ENCODE data around the gene LCAT.
A peak's percentile ranks its signal among the peaks of the same experiment; 100 is the strongest.

The LCAT gene

DNA sequence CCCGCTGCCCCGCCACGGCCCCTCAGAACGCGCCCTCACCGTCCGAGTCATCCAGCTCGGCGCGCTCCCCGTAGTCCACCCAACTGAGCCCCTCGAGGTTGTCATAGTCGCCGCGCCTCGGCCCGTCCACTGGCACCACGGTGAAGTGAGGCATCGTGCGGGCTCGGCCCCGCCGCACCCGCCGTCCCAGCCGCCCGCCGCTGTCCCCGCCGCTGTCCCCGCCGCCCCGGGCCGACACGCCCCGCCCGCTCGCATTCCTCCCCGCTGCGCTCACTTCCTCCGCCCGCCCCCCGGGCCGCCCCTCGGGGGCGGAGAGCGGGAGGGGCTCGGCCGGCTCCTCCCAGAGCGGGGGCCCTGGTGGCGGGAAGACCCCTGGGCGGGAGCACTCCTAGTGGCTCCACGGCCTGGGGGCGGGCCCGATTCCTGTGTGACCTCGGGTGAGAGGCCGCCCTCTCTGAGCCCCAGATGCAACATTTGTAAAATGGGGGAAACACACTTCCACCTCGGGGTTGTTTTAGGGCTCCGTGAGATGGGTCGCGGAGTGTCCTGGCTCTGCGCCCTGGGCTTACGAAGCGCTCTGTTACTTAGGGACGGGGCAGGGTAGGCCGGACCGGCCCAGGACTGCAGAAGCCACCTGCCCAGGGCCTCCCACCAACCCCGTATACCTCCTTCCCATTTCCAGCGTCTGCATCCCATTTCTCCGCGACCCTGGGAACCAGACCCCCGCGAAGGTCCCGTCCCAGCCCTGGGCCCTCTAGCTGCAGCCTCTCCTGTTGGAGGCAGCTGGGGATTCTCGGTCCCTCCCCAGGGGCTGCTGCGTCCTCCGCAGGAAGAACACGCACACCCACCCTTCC is 24.7 kb upstream of the LCAT start, which contains the start of gene SLC12A4:
TSS of gene SLC12A4 (minus strand) at position 238 of the 854 bp plus-strand sequence. CDS start at position 154, 84 bp downstream.
- DNase-seq: no peak

DNA sequence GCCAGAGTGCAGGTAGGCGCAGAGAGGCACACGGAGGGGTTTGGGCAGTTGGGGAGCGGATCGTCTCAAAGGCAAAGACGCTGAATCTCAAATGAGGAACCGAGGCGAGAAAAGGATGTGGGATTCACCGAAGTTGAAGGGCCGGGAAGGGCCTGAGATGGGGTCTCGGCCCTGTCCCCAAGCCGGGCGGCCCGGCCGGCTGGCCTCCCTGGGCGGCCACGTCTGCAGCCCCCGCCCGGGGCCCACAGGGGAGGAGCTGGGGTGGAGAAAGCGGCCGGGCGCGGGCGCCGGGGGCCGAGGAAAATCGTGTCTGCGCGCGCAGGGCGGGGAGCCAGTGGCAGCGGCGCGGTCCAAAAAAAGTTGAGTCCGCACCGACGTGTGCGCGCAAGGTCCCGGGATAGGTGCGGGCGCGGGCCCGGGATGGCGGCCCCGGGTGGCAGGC is 24.1 kb upstream of the LCAT start:
- DNase-seq: no peak

GRCh38 chr16:67967183-67967957 is 23.4 kb upstream of the LCAT start:
- DNase-seq: peak; percentile 29

- DNase-seq: no peak
These were observed 22.7 kb upstream of the LCAT start for GRCh38 chr16:67966549-67967182.

DNA sequence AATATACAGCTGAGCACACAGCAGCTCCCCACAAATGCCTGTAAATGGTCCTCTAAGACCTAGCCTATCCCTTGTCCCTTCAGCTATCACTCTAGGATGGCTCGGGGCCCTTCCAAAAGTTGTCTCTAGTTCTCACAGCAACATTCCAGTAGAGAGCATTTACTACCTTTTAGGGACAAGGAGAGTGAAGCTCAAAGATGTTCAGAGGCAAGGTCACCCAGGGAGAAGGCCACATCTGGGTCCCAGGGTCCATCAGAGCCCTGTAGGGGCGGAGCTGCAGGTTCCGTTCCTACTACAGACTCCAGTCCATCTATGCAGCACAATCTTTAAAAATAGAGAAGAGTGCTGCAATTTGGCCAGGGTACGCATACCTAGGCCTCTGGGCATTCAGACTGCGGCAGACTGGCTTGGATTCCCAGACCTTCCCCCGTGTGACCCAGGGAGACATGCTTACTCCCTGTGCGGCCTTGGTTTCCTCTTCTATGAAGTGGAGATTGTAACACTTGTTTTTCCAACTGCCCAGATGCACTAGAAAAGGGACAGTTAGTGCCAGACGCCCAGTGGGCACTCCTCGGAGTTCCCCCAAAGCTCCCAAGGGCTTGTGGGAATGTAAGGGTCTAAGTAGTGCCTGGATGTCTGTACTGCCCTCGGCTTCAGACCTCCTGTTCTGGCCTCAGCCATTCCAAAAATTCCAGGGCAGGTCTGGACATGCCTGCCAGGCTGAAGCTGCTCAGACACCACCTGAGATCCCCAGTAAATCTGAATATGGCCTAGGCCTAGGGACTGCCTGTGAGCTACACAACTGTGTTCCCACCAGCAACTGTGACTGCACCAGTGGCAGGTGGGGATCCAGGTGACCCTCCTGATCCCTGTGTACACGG is 22.0 kb upstream of the LCAT start:
- DNase-seq: no peak

GRCh38 chr16:67964477-67965131 is 20.7 kb upstream of the LCAT start:
- DNase-seq: no peak

- DNase-seq: no peak
These were observed 19.9 kb upstream of the LCAT start for GRCh38 chr16:67963662-67964321.

- no peak for DNase-seq
These were observed 19.4 kb upstream of the LCAT start for GRCh38 chr16:67963292-67963661.

- DNase-seq: no peak
These were observed 18.2 kb upstream of the LCAT start for GRCh38 chr16:67962135-67962534.

DNA sequence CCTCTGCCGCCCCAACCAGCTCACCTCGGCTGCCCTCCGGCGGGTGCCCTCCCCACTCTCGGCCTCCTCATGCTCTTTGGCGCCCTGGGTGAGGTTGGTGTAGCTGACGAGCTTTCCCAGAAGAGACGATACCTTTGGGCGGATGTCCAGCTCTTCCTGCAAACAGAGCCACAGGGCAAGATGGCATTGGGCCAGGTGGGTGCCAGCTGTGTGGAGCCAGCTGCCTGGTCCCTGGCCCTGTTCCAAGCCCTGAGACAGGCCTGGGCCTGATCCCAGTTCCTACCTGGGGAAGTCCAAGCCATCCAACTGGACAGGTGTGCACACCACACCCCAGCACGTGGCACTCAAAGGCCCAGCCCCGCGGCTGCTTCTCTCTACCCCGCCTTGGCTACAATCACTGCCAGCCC is 17.6 kb upstream of the LCAT start:
- no peak for DNase-seq

DNA sequence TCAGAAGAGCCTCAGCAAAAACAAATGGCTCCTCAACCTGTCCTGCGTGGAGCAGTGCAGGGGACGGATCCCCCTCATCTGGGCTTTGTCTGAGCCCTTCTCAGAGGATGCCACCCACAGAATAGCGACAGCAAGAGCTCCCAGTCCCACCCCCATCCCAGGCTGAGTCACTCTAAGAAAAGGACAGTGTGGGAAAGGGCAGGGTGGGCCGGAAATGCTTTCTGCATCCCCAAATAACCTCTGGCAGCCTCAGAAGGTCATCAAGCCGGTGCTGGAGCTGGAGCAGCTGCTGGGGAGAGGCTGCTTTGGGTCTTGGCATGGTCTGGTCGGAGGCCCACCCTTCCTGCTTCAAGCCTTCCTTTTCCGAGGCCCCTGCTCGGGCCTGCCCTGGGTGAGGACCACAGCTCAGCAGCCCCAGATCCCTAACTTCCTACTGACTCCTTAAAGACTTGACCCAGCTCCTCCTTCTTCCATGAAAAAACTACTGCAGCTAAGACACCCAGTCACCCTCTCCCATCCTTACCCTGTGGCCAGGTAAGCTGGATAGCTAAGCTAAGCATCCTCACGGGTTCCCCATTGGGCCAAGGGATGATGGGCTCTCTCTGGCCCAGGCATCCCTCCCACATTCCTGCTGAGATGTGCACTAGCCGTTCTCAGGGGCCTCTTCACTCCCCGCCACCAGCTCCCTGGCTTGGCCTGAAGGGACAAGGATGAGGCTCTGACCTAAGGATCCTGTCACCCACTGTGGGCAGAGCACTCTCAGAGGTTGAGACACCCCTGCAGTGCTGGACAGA is 15.8 kb upstream of the LCAT start:
- no peak for DNase-seq

DNA sequence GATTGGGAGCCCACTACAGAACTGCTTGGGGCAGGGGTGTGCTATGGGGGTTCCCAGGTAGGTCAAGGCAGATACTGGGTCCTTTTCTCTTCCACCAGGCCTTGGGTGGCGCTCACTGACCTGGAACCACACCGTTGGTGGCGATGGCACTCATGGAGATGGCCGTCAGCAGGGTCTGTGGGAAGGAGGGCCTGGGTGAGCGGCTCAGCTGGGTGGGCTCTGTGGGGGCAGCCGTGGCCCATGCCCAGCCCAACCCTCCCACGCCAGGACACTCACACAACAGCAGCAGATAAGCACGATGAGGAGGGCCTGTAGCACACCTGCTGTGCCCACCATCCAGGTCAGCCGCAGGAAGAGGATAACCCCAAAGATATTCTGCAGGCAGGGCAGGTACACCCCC is 13.7 kb upstream of the LCAT start:
- DNase-seq: no peak

DNA sequence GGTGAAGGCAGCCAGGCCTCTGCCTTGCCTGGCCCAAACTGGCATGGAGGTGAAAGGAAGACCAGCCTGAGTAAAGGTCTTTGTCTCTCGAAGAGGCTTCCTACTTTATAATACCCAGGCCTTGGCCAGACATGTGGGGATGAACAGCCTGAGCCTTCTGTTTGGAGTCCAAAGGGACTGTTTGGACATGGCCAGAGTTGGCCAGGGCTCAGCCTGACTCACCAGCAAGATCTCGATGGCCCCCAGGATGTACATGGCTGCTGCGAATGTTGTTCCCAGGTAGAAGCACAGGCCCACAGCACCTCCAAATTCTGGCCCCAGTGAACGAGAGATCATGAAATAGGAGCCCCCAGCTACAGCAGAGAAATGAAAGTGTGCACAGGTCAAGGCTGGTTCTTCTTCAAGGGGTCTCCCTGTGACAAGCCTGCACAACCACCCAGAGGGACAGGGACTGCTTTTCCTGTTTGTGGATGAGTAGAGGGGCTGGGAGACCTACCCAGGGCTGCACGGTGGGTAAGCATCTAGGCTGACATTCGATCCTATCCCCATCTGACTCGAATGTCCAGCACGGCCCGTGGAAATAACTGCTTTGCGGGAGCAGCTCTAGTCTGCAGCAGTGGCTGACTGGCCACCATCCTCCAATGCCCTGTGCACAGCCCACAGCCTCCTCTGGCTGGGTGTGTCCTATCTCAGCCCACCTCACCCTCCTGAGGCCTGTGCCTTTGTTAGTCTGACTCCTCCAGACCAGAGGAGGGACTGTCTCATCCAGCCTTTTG is 10.7 kb upstream of the LCAT start:
- no peak for DNase-seq

DNA sequence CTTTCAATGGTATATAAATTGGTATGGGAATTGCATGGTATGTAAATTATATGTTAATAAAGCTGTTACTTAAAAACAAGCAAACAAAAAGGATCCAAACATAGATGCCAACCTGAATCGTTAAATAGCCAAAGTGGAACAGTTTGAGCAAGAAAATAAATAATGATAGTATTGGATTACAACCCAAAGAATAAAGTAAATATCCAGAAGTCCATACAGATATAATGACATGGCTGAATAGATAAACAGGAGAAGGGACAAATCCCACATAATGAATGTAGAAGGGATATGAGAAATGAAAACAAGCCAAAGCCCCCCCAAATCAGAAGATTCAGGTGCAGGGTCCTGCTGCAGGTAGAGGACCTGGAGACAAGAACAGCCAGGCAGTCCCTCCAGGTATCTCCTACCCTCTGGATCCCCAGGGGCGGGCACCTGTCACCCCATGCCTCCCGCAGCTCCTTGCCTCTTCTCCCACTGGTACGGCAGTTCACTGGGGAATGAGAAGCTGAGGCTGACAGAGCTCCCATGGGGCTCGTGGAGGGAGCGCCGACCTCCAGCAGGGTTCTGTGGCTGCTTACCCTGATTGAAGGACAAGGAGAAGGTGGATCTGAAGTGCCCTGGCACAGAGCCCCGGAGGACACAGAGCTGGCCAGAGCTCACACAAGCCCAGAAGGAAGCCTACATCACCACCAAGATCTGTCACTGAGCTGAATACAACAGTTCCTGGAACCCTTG is 9.9 kb upstream of the LCAT start:
- no peak for DNase-seq

DNA sequence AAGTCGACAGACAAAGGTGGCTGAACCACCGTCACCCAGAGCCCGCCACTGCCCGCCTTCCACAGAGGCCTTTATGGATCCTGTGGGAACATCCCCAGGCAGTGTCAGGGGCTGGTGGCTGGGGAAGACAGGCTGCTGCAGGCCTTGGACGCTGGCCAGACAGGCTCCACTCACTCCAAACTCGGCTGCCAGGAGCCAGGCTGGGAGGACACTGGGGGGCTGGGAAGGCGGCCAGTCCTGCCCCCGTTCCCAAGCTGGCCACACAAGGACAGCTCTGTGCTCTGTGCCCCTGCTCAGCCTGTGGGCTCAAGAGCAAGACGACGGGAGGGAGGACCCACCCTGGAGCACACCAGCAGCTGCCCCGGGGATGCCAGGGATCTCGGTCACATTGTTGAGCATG is 7.6 kb upstream of the LCAT start:
- DNase-seq: no peak

DNA sequence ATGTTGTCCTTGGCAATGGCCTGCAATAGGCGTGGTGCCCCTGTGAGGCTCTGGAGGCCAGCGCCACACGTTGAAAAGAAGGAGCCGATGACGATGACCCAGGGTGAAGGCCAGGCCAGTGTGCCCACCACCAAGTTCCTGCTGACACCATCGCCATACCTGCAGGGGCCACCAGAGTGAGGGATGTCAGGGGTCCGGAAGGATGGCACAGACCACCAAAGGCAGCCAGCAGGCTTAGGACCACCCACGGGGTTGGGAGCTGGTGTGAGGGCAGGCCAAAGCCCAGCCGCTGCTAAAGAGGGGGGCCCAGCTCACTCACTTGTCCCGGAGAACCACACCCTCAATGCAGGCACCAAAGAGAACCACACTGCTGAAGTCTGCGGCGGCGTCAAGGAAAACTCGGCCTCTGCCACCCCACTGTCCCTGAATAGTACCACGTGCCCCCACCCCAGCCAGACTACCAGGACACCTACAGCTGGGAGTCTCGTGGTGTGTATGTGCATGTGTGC is 6.5 kb upstream of the LCAT start:
- DNase-seq: no peak

DNA sequence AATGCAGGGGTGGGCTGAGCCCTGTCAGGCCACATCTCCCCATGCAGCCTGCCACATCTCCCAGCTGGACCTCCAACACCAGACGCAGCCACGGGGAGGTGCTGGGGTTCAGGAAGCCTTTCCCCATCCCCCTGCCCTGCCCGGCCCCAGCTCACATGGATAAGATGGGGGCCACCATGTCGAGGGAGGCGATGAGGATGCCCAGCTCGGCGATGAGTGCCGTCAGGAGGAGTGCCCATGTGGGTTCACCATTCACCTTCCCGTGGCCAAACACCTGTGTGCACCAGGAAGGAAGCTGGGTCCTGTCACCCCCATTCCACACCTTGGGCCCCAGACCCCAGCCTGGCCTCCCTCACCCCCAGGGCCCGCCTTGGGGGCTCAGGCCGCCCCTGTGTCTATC is 5.7 kb upstream of the LCAT start:
- no peak for DNase-seq

- no peak for DNase-seq
These were observed 4.1 kb upstream of the LCAT start for GRCh38 chr16:67948015-67948414.

Measured in NCI-H524 treated with DMSO at 0.1 percent for 48 hours (cell line).